Measurements from ENCODE around the gene XPO4. TPM values are rescaled to one million over a fixed set of nuclear protein-coding genes. Genes with fewer than 3 reads are reported as not detected.

The XPO4 gene
- total and polyA plus RNA-seq, 2 of the 8 experiments (the other 6 are each of a cell fraction or from before 2014, with no cell fraction given), result 11.9 to 33.3 TPM

DNA sequence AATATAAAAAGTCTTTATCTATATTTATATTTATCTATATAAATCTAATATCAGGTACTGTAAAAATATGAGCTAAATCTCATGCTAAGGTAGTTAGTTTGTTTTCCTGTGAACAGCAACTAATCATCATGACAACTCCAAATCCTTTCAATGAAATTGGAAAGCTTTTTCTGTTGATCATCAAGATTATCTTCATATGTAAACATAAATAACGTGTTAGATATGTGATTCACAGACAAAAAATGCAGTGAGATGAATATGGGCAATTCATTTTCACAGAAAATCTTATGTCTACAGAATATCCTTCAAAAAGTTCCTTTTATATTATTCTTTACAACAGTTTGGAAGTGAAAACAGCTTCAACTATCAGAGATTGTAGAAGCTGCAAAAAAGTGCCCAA, 87.1 kb downstream of the XPO4 start:
- DNase-seq (ENCODE audit: low read depth in 1 of 2, low spot score in 2 of 2) (no peak), FAIRE-seq (no peak)
- H3K56ac ChIP-seq (replicated peaks; ENCODE audit: insufficient read length, low read depth, low read length), result no peak overlapping the region
- H2BK5ac ChIP-seq (ENCODE audit: low read depth, low read length), result no peak overlapping the region
- H2BK12ac ChIP-seq (ENCODE audit: low read depth, low read length), result no peak overlapping the region
- H4K5ac ChIP-seq (ENCODE audit: insufficient read length, low read depth, low read length), result no peak overlapping the region
- H3K9me3 ChIP-seq (ENCODE audit: insufficient read depth in 2 of 2, low read depth in 1 of 2, low read length in 1 of 2), result no peaks in the 10 kb centered on the region
- 85% methylated on average over 1 of the region's 1 CpG; no CpG with 5 or more reads in 1 of the 2 experiments for WGBS, 2 experiments (ENCODE audit: extremely low coverage in 1 of 2, insufficient coverage in 1 of 2, insufficient read length in 1 of 2, insufficient replicate concordance in 2 of 2, low coverage in 1 of 2, low lambda C conversion rate in 2 of 2, missing lambda C conversion rate in 1 of 2)
- H4K8ac ChIP-seq (ENCODE audit: extremely low read depth, insufficient read depth, low read length), result no peak overlapping the region
- no peaks in the 10 kb centered on the region for H4K20me1 ChIP-seq (replicated peaks in 1 of 2; ENCODE audit: control insufficient read depth in 1 of 2, insufficient read depth in 2 of 2, low read length in 2 of 2)
- no peak overlapping the region for H3K27ac ChIP-seq (ENCODE audit: low read depth, low read length)
- H2BK120ac ChIP-seq (replicated peaks; ENCODE audit: low read depth, low read length), result no peak overlapping the region
- no peaks in the 10 kb centered on the region for H3K79me1 ChIP-seq (ENCODE audit: low read depth, low read length)
- H3K14ac ChIP-seq (ENCODE audit: insufficient read length), result no peak overlapping the region
- H3K18ac ChIP-seq (ENCODE audit: extremely low read depth, low read length), result no peak overlapping the region
- ChIA-PET POLR2A (ENCODE audit: partially characterized antibody) (no interaction called here), CTCF (ENCODE audit: partially characterized antibody) (interaction anchor here (1.1 to 1.7 kb wide), 2 partner anchors 13 to 22 kb away, joined by 3 to 12 read pairs; no protein-coding TSS in a partner anchor)
- peaks cover 0 to 3% (median 0%) of the 10 kb centered on the region in 4 experiments; a peak in 1 of 8 replicates for H3K36me3 ChIP-seq (ENCODE audit: control insufficient read depth in 2 of 4, insufficient read depth in 4 of 4, low read length in 3 of 4)
- H3K4me3 ChIP-seq (ENCODE audit: extremely low read depth in 1 of 4, insufficient read depth in 2 of 4, low read depth in 3 of 4, low read length in 4 of 4), result no peak overlapping the region
- H3K4me2 ChIP-seq (ENCODE audit: insufficient read depth in 1 of 2, low read depth in 2 of 2, low read length in 2 of 2), result no peak overlapping the region
- no peaks in the 10 kb centered on the region for H3K23me2 ChIP-seq (ENCODE audit: low read depth, low read length)
- no peak overlapping the region for H2AK5ac ChIP-seq (ENCODE audit: low read depth, low read length)
- no peak overlapping the region for H3K23ac ChIP-seq (ENCODE audit: insufficient read length)
- H2AFZ ChIP-seq (ENCODE audit: low read length), result no peak overlapping the region
- H3K9ac ChIP-seq (replicated peaks in 1 of 4; ENCODE audit: extremely low read depth in 1 of 4, low read depth in 3 of 4, low read length in 3 of 4), result no peak overlapping the region
- H3K4me1 ChIP-seq (replicated peaks in 1 of 4; ENCODE audit: control insufficient read depth in 3 of 4, insufficient read depth in 4 of 4, low read length in 3 of 4), result no peaks in the 10 kb centered on the region
- H3K27me3 ChIP-seq (replicated peaks in 1 of 4; ENCODE audit: control insufficient read depth in 3 of 4, extremely low read depth in 1 of 4, insufficient read depth in 3 of 4, low read length in 3 of 4), result no peaks in the 10 kb centered on the region
- no peak overlapping the region for H2BK20ac ChIP-seq (ENCODE audit: low read length)
- H2BK15ac ChIP-seq (ENCODE audit: low read length), result no peak overlapping the region
- H4K91ac ChIP-seq (replicated peaks; ENCODE audit: insufficient read length, low read length), result no peak overlapping the region
- H3K79me2 ChIP-seq (ENCODE audit: control insufficient read depth in 1 of 2, insufficient read depth in 2 of 2, low read length in 2 of 2), result peaks cover 0 to 8% of the 10 kb centered on the region in 2 experiments; a peak in 1 of 4 replicates
- H3K4ac ChIP-seq (replicated peaks; ENCODE audit: insufficient read length, low read depth, low read length), result no peak overlapping the region
- no peak for TF ChIP-seq KDM4A (IDR thresholded peaks at IDR 0.05; ENCODE audit: low read depth, low read length, severe bottlenecking)
- TF ChIP-seq JUN (IDR thresholded peaks at IDR 0.05; ENCODE audit: low read depth, low read length), result no peak
- TF ChIP-seq JUND (IDR thresholded peaks at IDR 0.05; ENCODE audit: low read length), result no peak
- no peak for TF ChIP-seq SIX5 (IDR thresholded peaks at IDR 0.05; ENCODE audit: low read depth, low read length)
- TF ChIP-seq, protein P1, sequence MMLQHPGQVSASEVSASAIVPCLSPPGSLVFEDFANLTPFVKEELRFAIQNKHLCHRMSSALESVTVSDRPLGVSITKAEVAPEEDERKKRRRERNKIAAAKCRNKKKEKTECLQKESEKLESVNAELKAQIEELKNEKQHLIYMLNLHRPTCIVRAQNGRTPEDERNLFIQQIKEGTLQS (IDR thresholded peaks at IDR 0.05; ENCODE audit: insufficient read depth, low read depth, low read length), result no peak
- no peak for TF ChIP-seq SIN3A (conservative IDR thresholded peaks at IDR 0.05 in 1 of 2, IDR thresholded peaks at IDR 0.05 in 1 of 2; ENCODE audit: low read depth in 1 of 2, low read length in 2 of 2)
- TF ChIP-seq, protein P2, sequence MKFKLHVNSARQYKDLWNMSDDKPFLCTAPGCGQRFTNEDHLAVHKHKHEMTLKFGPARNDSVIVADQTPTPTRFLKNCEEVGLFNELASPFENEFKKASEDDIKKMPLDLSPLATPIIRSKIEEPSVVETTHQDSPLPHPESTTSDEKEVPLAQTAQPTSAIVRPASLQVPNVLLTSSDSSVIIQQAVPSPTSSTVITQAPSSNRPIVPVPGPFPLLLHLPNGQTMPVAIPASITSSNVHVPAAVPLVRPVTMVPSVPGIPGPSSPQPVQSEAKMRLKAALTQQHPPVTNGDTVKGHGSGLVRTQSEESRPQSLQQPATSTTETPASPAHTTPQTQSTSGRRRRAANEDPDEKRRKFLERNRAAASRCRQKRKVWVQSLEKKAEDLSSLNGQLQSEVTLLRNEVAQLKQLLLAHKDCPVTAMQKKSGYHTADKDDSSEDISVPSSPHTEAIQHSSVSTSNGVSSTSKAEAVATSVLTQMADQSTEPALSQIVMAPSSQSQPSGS (IDR thresholded peaks at IDR 0.05; ENCODE audit: low read length), result no peak
- TF ChIP-seq SAP30 (IDR thresholded peaks at IDR 0.05; ENCODE audit: insufficient read depth, insufficient replicate concordance, low read length), result no peak
- TF ChIP-seq, protein P3, sequence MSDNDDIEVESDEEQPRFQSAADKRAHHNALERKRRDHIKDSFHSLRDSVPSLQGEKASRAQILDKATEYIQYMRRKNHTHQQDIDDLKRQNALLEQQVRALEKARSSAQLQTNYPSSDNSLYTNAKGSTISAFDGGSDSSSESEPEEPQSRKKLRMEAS (IDR thresholded peaks at IDR 0.05), result no peak
- TF ChIP-seq GABPA (IDR thresholded peaks at IDR 0.05; ENCODE audit: borderline replicate concordance, insufficient read depth, low read length), result no peak
- no peak for TF ChIP-seq TAF7 (optimal IDR thresholded peaks at IDR 0.05; ENCODE audit: borderline replicate concordance, low read depth, low read length)
